HG03139 (cell line): Measurements from ENCODE around the gene XDH.

Experiments used
- ATAC-seq: cut with Tn5 transposase; IDR thresholded peaks from one replicate; pipeline ENCODE4 v1.9.1; 2021; ENCODE audit not compliant: unreplicated experiment

XDH gene

DNA sequence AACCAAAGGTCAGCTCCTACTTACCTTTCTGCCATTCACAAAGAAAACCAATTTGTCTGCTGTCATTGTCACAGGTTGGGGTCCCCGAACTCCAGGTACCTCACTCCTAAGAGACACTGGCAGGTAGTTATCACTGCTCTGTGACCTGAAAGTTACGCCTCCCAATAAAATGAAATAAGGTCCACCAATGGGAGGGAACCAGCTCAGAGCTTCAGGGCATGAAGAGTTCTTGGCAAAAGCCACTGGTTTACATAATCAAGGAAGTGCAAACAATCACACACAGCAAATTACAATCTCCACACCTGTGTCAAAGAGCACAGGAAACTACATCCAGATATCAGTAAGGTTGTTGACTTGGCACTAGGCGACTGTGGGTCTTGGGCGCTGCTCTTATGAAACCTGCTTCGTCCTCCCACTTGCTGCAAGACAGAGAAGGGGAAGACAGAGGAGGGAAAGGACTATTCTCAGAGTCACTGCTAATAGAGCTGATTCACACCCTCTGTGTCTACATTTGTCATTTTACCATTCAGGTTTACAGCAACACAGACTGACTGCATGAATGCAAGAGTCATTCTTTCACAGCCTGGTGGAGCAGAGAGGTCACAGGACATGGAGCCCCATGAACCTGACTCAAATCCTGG is at the start of gene XDH:
Gene XDH, minus strand, starts transcription at position 142 of the 641 bp plus-strand sequence. Its CDS starts 76 bp downstream, at position 66.
- ATAC-seq: no peak

DNA sequence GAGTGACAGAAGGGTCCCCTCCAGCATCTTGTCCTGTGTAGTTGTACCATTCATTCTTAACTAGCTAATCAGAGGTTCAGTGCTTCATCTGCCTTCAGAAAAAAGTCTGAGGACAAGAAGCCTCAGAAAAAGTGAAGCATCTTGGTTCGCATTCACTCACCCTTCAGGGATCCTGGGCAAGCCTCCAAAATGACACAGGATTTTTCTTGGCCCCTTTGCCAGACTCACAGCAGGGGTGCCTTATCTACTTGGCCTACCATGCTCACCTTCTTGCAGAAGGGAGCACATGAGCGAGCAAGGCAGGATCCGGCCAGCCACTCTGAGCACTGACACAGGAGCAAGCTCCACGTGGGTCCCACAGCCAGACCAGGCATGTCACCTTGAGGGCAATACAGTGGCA is 43.1 kb upstream of the XDH start:
- no peak for ATAC-seq

DNA sequence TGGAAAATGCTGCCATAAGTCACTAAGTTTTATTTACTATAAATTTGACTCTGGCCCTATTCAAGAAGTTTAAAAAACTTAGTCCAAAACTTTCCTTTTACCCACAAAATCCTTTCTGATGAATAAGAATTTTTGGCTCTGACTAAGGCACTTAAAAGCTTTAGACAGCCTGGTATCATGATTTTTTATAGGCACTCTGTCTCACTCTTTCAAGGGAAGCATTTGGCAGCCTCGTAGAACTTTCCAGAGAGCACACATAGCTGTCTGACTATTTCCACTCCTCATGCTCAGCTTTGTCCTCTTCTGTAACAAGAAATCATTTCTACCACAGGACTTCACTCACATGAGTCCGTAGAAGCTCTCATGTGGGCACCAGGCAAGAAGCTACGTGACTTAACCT is 32.3 kb upstream of the XDH start:
- no peak for ATAC-seq

DNA sequence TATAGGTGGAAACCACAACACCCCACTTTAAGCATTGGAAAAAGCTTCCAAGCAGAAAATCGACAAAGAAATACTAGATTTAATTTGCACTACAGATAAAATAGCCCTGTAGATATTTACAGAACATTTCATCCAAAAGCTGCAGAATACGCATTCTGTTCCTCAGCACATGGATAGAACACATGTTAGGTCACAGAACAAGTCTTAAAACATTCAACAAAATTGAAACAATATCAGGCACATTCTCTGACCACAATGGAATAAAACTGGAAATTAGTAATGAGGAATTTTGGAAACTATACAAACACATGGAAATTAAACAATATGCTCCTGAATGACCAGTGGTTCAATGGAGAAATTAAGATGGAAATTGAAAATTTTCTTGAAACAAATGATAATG is 27.8 kb upstream of the XDH start:
- ATAC-seq: no peak

GRCh38 chr2:31440764-31441163 is 26.2 kb upstream of the XDH start:
- no peak for ATAC-seq

- ATAC-seq: no peak
These were observed 20.4 kb upstream of the XDH start for GRCh38 chr2:31434911-31435310.

- no peak for ATAC-seq
These were observed 19.0 kb upstream of the XDH start for GRCh38 chr2:31433541-31433940.

DNA sequence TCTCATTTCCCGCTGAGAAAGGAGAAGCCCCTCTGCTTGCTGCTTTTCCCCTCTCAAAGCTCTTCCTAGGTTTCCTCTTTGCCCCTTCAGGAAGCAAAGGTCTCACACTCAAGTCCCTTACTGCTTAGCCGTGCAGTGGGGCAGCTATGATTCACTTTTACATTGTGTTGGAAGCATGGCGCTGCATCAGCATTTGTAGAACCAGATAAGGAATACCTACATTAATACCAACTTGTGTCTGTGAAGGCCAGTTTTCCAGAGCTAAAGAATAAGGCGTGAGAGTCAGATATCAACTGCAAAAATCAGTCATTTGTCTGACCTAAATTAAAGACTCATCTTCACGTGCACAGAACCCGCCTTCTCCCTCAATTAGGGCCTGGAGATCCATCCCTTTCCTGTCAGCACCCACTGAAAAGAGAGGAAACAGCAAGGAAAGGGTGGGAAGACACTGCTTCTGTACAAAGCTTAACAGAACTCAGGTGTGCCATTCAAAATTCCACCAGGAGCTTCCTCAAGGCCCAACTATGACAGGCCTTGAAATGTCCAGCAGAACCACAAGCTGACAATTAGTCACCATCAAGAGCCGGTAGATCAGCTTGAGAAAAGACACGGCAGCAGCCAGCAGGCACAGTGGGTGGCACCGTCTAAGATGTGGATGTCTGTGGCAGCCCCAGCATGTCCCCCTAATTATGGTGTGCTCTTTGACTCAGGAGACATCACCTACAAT is 16.1 kb upstream of the XDH start:
- no peak for ATAC-seq

- ATAC-seq: no peak
These were observed 15.4 kb upstream of the XDH start for GRCh38 chr2:31429759-31430438.

- no peak for ATAC-seq
These were observed 14.5 kb upstream of the XDH start for GRCh38 chr2:31429040-31429439.

GRCh38 chr2:31428001-31428418 is 13.5 kb upstream of the XDH start:
- ATAC-seq: no peak

DNA sequence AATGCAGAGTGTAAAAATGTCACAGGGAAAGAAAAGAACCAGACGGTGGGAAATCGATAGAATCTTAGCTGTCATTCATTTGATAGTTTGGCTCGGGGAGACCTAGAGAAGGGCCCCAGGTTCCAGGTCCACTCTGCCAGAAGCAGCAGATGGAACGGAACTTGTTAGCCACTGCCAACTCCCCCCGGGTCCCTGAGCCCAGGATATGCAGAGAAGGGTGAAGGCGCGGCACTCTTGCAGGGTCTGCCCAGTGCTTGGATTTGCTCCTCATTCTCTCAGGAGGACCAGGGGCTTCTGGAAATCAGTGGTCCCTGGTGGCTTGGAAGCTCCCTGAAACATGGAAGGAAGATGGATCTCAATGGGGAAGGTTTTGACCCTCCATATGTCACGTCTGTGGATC is 11.6 kb upstream of the XDH start:
- ATAC-seq: no peak

- ATAC-seq: no peak
These were observed 7.1 kb upstream of the XDH start for GRCh38 chr2:31421634-31422033.

DNA sequence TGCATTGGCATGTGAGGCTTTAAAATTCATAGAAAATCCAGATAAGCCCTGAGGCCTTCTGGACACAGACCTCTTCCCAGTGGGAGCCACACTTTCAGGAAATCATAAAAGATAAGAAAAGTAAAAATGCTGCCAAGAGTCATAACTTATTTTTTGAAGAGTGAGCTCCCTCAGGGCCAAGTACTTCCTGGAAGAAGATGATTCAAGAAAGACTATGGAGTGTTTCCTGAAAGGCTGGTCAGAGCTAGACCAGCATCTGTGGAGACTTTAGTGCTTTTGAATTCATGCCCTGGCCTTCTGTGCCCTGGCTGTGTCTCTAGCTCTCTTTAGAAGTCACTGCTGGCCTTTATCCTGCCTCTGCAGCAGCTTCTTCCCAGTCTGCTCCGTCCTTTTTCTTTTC is 6.4 kb upstream of the XDH start:
- ATAC-seq: no peak

GRCh38 chr2:31419386-31419785 is 4.8 kb upstream of the XDH start:
- no peak for ATAC-seq

- ATAC-seq: no peak
These were observed 879 bp upstream of the XDH start for GRCh38 chr2:31415421-31415820.

DNA sequence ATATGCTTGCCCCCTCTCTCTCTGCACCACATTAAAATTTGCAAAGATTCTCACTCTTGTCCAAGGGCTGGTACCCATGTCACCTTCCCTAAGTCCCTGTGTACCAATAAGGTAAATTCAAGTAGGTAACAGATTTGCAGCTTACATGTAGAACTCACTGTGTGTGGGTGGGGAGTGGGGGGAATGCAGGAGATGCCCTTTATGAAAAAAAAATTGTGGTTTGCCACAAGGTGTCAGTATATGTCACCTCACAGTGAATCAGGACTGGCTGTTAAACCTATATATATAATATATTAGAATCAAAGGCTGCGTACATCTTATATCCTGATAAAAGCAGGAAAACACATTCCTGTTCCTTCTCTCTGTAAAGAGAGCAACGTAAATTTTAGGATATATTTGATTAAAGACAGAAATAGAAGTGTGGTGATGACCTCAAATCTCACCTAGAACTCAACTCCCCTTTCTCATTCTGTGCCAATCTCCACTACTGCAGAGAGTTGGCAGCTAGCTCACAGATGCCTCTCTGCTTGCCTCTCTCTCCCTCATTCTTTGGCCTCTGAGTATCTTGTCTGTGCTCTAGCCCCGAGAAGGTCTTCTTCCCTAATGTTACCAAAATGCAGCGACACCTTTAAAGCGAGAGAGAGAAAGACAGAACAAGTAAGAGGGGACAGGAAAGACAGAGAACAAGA is 536 bp downstream of the XDH start:
- ATAC-seq: no peak

GRCh38 chr2:31413025-31413424 is 1.5 kb downstream of the XDH start:
- ATAC-seq: no peak

DNA sequence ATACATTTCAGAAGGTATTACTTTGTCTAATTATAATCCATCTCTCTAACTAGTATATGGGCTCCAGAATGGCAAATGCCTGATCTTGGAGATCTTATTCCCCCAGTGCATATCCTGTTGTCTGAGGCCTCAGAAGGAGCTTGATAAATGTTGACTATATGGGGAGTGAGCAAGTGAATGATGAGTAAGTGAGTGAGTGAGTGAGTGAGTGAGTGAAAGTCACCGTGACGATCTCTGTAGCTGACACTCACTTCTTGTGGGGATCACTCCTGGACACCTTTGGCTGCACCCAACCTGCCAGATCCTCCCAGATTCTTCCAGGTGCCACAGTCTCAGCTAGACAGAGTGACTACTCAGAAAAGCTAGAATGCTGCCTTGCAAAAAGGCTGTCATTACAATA is 2.8 kb downstream of the XDH start:
- no peak for ATAC-seq

DNA sequence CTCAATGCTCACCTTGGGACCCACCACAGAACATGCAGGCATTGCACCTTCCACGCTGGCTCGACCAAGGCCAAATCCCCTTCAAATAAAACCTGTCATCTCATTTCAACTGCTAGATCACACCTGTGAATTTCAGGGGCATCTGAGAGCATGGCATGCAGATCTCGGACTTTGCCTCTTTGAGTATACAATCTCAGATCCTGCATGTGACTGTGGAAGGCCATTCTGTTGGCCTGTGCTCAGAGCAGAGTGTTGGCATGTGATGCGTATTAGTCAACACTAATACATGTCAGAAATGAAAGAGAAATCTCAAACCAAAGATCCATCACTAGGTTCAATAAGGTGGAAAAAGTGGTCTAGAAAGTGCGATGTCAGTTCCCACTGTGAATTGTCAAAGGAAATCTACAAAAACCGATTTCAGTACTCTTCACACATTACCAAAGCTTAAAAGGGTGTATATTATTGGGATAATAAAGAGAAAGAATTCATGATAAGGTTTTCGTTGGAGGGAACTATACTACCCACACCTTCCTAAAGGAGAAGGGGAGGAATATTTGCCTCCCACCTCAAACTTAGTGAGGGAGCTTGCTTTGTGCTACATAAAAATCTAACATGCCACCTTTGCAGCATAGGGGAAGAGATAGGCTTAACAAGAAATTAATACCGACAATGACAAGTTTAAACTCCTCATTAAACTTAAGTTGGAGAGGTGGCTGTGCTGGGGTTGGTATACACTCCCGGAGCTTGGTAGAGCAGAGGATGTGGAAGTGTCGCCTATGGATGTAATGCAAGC is 7.8 kb downstream of the XDH start:
- no peak for ATAC-seq

GRCh38 chr2:31404827-31405226 is 9.7 kb downstream of the XDH start:
- no peak for ATAC-seq
